Measurements from ENCODE around the gene C20orf202.
A peak's percentile ranks its signal among the peaks of the same experiment; 100 is the strongest.

The C20orf202 gene

DNA sequence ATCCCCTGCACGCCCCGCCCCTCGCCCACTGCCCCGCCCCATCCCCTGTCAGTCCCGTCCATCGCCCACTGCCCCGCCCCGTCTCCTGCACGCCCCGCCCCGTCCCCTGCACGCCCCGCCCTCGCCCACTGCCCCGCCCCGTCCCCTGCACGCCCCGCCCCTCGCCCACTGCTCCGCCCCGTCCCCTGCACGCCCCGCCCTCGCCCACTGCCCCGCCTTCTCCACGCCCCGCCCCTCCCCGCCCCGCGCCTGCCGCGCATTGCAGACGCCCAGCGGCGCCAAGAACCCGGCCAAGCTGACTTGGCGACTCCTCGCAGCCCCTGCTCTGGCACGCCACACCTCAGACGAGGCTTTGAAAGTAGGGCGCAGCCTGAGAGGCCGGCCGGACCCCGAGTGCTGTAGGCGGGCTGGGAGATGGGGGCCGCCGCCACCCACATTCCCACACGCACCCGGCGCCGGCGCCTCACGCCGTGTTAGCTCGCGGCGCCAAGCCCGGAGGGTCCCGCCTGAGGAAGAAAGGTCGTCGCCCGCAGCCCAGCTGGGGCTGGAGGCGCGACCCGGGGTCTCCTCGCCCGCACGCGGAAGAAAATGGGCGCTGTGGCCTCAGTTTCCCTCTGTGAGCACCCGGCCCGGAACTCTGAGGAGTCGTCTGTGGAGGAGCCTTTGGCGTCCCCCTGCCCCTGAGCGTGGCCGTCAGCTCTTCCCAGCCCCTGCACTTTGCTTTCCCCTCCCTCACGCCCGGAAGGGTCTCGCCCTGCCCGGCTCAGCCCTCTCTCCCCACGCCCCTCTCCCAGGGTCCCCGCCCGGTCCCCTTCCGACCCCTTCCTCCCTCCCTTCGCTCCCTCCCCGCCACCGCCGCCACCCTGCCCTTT is 22.8 kb downstream of the C20orf202 start, which contains the start of gene RAD21L1 (continued):
- no peak for TF ChIP-seq TCF7L2 (IDR thresholded peaks at IDR 0.05; ENCODE audit: borderline replicate concordance, low read depth, low read length)
- TF ChIP-seq ZNF561 (tag by site-specific recombination; IDR thresholded peaks at IDR 0.05; ENCODE audit: borderline replicate concordance), result peak; percentile 41; the same call in 1 of the 2 replicates
- TF ChIP-seq ZBTB1 (tag by site-specific recombination; IDR thresholded peaks at IDR 0.05), result no peak
- TF ChIP-seq, protein P1, sequence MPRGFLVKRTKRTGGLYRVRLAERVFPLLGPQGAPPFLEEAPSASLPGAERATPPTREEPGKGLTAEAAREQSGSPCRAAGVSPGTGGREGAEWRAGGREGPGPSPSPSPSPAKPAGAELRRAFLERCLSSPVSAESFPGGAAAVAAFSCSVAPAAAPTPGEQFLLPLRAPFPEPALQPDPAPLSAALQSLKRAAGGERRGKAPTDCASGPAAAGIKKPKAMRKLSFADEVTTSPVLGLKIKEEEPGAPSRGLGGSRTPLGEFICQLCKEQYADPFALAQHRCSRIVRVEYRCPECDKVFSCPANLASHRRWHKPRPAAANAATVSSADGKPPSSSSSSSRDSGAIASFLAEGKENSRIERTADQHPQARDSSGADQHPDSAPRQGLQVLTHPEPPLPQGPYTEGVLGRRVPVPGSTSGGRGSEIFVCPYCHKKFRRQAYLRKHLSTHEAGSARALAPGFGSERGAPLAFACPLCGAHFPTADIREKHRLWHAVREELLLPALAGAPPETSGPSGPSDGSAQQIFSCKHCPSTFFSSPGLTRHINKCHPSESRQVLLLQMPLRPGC (tag by site-specific recombination; IDR thresholded peaks at IDR 0.05), result peak; percentile 40; the same call in 1 of the 2 replicates
- TF ChIP-seq, protein P2, sequence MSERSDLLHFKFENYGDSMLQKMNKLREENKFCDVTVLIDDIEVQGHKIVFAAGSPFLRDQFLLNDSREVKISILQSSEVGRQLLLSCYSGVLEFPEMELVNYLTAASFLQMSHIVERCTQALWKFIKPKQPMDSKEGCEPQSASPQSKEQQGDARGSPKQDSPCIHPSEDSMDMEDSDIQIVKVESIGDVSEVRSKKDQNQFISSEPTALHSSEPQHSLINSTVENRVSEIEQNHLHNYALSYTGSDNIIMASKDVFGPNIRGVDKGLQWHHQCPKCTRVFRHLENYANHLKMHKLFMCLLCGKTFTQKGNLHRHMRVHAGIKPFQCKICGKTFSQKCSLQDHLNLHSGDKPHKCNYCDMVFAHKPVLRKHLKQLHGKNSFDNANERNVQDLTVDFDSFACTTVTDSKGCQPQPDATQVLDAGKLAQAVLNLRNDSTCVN (tag by site-specific recombination; optimal IDR thresholded peaks at IDR 0.05), result peak; percentile 48
- no peak for TF ChIP-seq ZNF404 (tag by site-specific recombination; IDR thresholded peaks at IDR 0.05)
- TF ChIP-seq ZNF311 (tag by site-specific recombination; IDR thresholded peaks at IDR 0.05; ENCODE audit: borderline replicate concordance), result no peak

DNA sequence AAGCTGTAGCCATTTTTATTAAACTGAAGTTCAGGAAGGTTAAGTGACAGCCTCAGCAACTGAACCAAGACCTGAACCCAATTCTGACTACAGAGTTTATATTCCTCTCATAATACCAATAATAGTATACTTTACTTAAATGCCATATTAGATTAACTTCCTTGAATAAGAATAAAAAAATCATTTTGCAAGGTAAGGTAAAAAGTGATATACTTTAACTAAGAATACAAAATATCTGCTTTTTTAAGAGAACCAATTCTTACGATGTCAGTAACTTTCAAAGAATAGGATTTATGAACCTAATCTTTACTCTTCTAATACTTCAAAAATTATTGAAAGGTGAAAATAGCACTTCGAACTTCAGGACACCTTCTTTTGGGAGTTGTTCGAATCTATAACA is 26.3 kb downstream of the C20orf202 start:
- Histone ChIP-seq H3K4me3 (ENCODE audit: low read depth, low read length) (no peak overlapping the region), H3K36me3 (ENCODE audit: control insufficient read depth in 2 of 2, insufficient read depth in 1 of 2, low read length in 2 of 2) (no peaks in the 10 kb centered on the region), H3K9me3 (ENCODE audit: control insufficient read depth, insufficient read depth, low read depth, low read length) (no peaks in the 10 kb centered on the region), H3K27ac (ENCODE audit: extremely low read depth, low read depth, low read length) (no peak overlapping the region), H3K4me1 (ENCODE audit: control insufficient read depth, insufficient read depth, low read length) (0 out of 2 replicates have a peak, but pooled peaks cover 2% of the 10 kb centered on the region)
- no peak for TF ChIP-seq ZNF2 (tag by site-specific recombination; IDR thresholded peaks at IDR 0.05)
- no peak for TF ChIP-seq GFI1B (tag by site-specific recombination; IDR thresholded peaks at IDR 0.05)
- no peak for TF ChIP-seq ZNF302 (tag by site-specific recombination; IDR thresholded peaks at IDR 0.05; ENCODE audit: low read depth)
- TF ChIP-seq ZNF341 (tag by site-specific recombination; IDR thresholded peaks at IDR 0.05; ENCODE audit: low read depth), result no peak
- TF ChIP-seq ZNF37A (tag by site-specific recombination; IDR thresholded peaks at IDR 0.05), result no peak
- TF ChIP-seq ZNF335 (tag by site-specific recombination; conservative IDR thresholded peaks at IDR 0.05), result no peak
- no peak for TF ChIP-seq ZBTB21 (tag by site-specific recombination; IDR thresholded peaks at IDR 0.05)
- POLR2A ChIA-PET, result no interaction called here
- CTCF ChIA-PET, result interaction anchor here (0.8 to 0.9 kb wide), 2 partner anchors 12 to 32 kb away, joined by 3 to 4 read pairs; no protein-coding TSS in a partner anchor

DNA sequence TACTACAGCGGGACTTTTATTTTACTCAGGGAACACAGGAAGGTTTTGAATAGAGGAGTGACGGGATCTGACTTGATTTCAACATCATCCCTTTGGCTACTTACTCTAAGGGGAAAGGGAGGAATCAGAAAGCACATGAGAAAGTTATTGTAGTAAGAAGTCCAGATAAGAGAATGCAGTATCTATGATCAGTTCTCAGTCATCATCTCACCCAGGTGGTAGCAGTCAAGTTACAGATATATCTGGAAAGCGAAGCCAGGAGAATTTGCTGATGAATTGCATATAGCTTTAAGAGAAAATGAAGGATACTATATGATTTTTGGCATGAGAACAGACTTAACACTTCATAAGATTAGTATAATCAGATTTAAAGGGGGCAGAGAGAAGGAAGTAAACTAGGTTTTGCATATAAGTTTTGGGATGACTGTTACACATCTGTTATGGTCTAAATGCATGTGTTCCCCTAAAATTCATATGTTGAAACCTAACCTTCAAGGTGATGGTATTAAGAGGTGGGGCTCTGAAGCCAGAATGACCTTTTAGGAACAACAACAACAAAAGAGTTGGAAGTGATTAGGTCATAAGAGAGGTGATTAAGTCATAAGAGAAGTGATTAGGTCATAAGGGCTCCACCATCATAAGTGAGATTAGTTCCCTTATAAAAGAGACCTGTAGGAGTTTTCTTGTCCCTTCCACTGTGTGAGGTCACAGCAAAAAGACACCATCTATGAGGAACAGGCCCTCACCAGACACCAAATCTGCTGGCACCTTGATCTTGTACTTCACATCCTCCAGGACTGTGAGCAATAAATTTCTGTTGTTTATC is 29.2 kb downstream of the C20orf202 start:
- no peaks in the 10 kb centered on the region for H3K4me1 ChIP-seq (ENCODE audit: control insufficient read depth, insufficient read depth, low read length)
- no peaks in the 10 kb centered on the region for H3K9me3 ChIP-seq (ENCODE audit: control insufficient read depth, insufficient read depth, low read depth, low read length)
- no peak overlapping the region for H3K4me3 ChIP-seq (ENCODE audit: low read depth, low read length)
- ChIA-PET CTCF (no interaction called here), POLR2A (no interaction called here)
- no peaks in the 10 kb centered on the region for H3K36me3 ChIP-seq (ENCODE audit: control insufficient read depth in 2 of 2, insufficient read depth in 1 of 2, low read length in 2 of 2)
- H3K27ac ChIP-seq (ENCODE audit: extremely low read depth, low read depth, low read length), result no peak overlapping the region
- peak; percentile 17; the same call in 1 of the 2 replicates for TF ChIP-seq ZBTB17 (tag by site-specific recombination; IDR thresholded peaks at IDR 0.05)
- TF ChIP-seq ZNF266 (tag by site-specific recombination; IDR thresholded peaks at IDR 0.05; ENCODE audit: low read depth), result peak; percentile 28; the same call in 1 of the 2 replicates
- 0 out of 2 replicates have a peak, but pooled peaks have one; percentile 26 for TF ChIP-seq MYNN (tag by site-specific recombination; IDR thresholded peaks at IDR 0.05; ENCODE audit: borderline replicate concordance)
- peak; percentile 72 for TF ChIP-seq ZNF629 (tag by site-specific recombination; IDR thresholded peaks at IDR 0.05)
- TF ChIP-seq, protein P3, sequence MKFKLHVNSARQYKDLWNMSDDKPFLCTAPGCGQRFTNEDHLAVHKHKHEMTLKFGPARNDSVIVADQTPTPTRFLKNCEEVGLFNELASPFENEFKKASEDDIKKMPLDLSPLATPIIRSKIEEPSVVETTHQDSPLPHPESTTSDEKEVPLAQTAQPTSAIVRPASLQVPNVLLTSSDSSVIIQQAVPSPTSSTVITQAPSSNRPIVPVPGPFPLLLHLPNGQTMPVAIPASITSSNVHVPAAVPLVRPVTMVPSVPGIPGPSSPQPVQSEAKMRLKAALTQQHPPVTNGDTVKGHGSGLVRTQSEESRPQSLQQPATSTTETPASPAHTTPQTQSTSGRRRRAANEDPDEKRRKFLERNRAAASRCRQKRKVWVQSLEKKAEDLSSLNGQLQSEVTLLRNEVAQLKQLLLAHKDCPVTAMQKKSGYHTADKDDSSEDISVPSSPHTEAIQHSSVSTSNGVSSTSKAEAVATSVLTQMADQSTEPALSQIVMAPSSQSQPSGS (tag by site-specific recombination; IDR thresholded peaks at IDR 0.05; ENCODE audit: low read depth), result peak; percentile 61; the same call in 1 of the 2 replicates
- no peak for TF ChIP-seq ZNF354C (tag by site-specific recombination; IDR thresholded peaks at IDR 0.05; ENCODE audit: borderline replicate concordance, low read depth)
- TF ChIP-seq ZNF19 (tag by site-specific recombination; IDR thresholded peaks at IDR 0.05; ENCODE audit: low read depth), result no peak
- peak; percentile 43; the same call in 1 of the 2 replicates for TF ChIP-seq PRDM1 (tag by site-specific recombination; IDR thresholded peaks at IDR 0.05)
- TF ChIP-seq ZNF596 (tag by site-specific recombination; IDR thresholded peaks at IDR 0.05), result no peak
- TF ChIP-seq ZBTB21 (tag by site-specific recombination; IDR thresholded peaks at IDR 0.05), result peak; percentile 82
- TF ChIP-seq SCRT2 (tag by site-specific recombination; IDR thresholded peaks at IDR 0.05), result 0 out of 2 replicates have a peak, but pooled peaks have one; percentile 13

Data from HEK293 (cell line).